Stimulated activated CD8-positive, alpha-beta memory T cell treated with anti-CD3 and anti-CD28 coated beads, Interleukin-15, amount 100 ng/mL, for 1 hour (primary cell): ENCODE data around the gene RHOU.
"Not testable (repeated sequence)": the region's sequence is repeated elsewhere in the genome, so short reads cannot be mapped to it uniquely, and the experiment has no call there.

ENCODE experiments used
- DNase-seq: peaks from one replicate; pipeline ENCODE4 v3.0.0-alpha.2; 2020; ENCODE audit warnings: low read depth

RHOU gene

GRCh38 chr1:228734881-228735801 is at the start of gene RHOU:
TSS of gene RHOU (plus strand) at chr1:228735479. CDS start at chr1:228735743, 264 bp downstream.
- peak; percentile 30 for DNase-seq

- no peak for DNase-seq
Observed at GRCh38 chr1:228687587-228687986, 47.7 kb upstream of the RHOU start.

- no peak for DNase-seq
Observed at GRCh38 chr1:228689255-228689654, 46.0 kb upstream of the RHOU start.

- no peak for DNase-seq
Observed at GRCh38 chr1:228691211-228691610, 44.1 kb upstream of the RHOU start.

DNA sequence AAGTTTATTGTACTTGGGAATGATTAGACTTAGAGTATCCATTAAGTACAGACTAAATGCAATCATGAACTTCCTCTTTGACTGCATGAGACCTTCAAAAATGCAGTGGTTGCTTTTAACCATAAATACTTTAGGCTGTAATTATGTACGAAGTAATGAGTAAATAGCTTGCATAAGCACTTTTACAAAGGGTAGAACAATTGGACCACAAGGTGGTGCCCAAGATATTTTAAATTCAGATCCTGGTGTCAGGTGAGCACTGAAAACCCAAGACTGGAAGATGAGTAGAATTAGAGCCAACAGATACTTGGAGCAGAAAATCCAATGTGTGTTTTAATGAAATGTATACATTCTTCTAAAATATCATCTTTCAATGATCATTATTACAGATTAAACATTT is 43.4 kb upstream of the RHOU start:
- DNase-seq, result no peak

DNA sequence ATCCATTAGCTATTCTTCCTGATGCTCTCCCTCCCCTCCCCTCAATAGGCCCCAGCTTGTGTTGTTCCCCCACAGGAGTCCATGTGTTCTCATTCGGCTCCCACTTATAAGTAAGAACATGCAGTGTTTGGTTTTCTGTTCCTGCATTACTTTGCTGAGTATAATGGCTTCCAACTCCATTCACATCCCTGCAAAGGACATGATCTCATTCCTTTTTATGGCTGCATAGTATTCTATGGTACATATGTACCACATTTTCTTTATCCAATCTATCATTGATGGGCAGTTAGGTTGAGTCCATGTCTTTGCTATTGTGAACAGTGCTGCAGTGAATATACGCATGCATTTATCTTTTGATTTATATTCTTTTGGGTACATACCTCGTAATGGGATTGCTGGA is 40.8 kb upstream of the RHOU start:
- DNase-seq, result not testable (repeated sequence)

DNA sequence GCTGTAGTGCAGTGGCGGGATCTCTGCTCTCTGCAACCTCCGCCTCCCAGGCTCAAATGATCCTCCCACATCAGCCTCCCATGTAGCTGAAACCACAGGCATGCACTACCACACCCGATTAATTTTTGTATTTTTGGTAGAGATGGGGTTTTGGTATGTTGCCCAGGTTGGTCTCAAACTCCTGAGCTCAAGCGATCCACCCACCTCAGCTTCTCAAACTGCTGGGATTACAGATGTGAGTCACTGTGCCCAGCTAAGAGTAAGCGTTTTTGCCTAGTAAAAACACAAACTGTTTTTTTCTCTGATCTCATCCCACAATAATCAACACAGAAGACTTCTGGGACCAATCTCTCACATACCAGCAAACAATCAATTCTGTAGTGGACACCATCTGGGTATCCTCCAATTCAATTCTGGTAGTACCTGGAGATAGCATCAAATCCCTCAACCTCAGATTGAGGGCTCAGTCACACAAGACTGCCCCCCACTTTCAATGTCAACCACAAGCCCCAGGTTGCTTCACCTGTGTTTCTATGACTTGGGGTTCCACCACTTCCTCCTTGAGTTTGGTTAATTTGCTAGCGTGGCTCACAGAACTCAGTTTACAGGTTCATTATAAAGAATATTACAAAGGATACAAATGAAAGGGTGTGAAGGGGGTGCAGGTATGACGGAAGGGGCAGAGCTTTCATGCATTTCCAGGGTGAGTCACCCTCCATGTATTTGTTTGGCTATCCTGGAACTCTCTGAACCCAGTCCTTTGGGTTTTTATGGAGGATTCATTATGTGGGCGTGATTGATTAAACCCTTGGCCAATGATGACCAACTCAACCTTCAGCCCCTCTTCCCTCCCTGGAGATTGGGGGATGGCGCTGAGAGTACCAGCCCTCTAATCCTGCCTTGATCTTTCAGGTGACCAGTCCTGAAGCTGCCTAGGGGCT is 40.0 kb upstream of the RHOU start:
- no peak for DNase-seq

DNA sequence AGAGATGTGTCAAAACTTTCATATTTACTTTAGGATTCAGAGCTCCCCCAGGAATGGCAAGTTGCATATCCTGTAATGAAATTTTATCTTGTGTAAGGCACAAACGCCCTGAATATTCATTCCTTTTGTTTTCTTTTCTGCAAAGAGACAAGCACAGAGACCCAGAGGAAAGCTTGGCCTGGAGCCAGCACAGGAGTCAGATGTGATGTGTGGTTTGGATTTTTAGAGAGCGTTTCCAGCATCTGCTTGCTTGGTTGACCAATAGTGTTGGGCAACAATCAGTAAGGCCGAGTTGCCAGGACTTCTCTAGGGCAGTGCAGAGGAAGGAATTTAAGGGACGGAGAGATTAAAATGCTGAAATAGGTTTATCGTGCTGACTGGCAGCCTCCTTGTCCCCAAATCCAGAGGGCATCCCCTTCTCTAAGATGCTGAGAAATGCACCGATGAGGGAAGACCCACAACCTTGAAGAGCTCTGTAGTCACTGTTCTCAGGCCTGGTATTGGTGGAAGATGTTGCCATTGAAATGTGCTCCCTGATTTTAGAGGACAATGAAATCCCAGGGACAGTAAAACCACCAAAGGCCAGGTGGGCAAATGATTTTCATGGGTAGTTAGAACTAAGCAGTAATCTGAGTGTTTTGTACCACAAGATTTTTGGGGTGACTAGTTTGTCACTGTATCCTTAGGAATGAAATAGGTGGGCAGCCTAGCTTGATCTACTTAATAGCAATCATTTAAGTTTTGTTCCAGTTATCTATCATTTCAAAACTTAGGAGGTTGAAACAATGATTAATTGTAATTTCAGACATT is 37.9 kb upstream of the RHOU start:
- DNase-seq, result no peak

DNA sequence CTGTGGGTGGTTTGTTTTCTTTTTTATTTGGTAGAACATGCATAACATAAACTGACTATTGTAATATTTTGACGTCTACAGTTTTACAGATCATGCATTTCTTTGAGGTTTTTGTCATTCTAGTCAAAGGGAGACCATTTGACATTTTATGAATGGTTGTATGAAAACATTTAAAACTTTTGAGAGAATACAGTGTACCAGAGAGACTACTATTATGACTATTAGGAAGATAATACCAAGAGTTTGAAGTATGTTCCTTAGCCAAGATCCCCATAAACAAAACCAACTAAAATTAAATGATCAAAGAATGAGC is 37.3 kb upstream of the RHOU start:
- DNase-seq, result no peak

GRCh38 chr1:228702433-228702832 is 32.8 kb upstream of the RHOU start:
- DNase-seq, result no peak

DNA sequence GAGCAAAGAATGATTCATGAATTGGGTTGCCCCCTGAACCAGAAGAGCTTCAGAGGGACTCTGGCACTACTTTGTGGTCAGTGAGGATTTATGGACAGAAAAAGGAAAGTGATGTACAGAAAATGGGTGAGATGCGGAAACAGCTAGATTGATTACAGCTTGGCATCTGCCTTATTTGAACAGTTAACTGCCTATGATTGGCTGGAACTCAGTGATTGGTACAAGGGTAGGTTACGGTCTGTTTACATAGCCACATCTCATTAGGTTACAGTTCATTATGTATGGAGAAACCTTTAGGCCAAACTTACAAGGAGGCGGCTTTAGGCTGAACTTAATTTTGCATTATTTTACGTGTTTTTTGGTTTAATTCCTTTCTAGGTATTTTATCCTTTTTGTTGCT is 29.0 kb upstream of the RHOU start:
- no peak for DNase-seq

GRCh38 chr1:228717081-228717480 is 18.2 kb upstream of the RHOU start:
- no peak for DNase-seq

- DNase-seq, result no peak
Observed at GRCh38 chr1:228721407-228721806, 13.9 kb upstream of the RHOU start.

- DNase-seq, result no peak
Observed at GRCh38 chr1:228723287-228723686, 12.0 kb upstream of the RHOU start.

- no peak for DNase-seq
Observed at GRCh38 chr1:228723921-228724320, 11.4 kb upstream of the RHOU start.

DNA sequence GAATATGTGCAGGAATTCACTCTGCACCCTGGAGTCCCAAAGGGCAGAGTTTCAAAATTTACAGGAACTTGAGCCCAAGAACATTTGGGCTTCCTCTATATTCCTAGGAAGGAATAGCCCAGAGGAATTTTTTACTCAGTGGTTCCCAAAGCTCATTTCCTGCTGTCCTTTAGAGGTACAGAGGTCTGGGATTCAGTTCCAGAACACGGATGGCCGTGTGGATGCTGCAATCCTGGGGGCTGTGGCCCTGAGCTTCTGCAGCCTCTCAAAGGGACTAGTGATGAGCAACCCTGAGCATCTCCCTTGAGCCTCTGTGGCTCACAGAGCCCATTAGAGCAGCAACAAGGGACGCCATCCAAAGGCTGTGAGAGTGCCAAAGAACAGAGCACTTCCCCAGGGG is 10.1 kb upstream of the RHOU start:
- DNase-seq, result no peak

- no peak for DNase-seq
Observed at GRCh38 chr1:228727681-228728171, 7.6 kb upstream of the RHOU start.

DNA sequence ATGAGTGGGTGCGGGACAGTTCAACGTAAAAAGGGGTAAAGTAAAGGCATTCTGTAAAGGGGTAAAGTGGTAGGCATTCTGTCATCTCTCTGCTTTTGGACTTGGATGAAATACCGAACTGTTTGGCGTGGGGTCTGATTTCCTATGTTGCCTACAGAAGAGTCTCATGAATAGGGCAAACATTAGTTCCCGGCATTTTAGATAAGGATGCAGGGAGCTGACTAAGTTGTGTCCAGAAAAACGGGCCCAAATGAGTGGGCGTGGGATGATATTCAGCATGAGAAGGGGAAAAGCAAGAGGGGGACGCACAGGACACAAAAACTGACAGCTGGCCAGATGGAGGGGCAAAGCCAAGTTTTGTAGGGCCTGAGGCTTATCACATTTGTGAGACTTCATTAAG is 2.9 kb upstream of the RHOU start:
- DNase-seq, result no peak

GRCh38 chr1:228733576-228733975 is 1.7 kb upstream of the RHOU start:
- DNase-seq, result no peak

- DNase-seq, result no peak
Observed at GRCh38 chr1:228735871-228736586, 750 bp downstream of the RHOU start.

DNA sequence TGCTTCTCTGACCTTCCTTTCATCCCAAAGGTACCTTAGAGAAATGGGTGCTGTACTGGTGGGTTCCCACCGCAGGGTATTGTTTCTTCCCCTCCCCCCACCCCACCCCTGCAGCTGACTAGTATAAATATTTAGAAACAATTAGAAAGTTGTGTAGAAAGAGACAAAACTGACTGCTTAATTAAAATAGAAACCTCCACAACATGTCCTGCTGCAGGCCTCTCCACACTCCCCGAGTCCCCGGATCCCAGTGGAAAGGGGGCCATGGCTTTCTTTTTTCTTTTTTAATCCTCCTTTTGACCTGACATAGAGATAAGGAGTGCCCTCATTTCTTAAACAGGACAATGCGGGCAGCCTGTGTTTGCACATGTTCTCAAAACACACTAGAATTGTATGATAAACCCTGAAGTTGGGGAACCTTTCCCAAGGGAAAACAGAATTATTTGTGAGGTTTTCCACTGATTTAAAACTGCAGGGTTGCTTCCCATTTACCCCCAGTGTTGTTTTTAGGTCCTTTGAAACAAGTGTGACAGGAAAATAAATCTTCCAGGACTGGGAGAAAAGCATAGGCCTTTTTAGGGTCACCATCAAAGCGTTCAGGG is 1.7 kb downstream of the RHOU start:
- DNase-seq, result no peak
